ENCODE results near the gene RFX2. TPM values are rescaled to one million over a fixed set of nuclear protein-coding genes. Genes with fewer than 3 reads are reported as not detected.
A peak's percentile ranks its signal among the peaks of the same experiment; 100 is the strongest.
"Not testable (repeated sequence)": the region's sequence is repeated elsewhere in the genome, so short reads cannot be mapped to it uniquely, and the experiment has no call there.

The RFX2 gene
- polyA plus RNA-seq, 5 donors = 12.2 to 16.8 (median 14.5) TPM

- no peak for DNase-seq
Observed at GRCh38 chr19:6076675-6077463, 33.4 kb downstream of the RFX2 start.

DNA sequence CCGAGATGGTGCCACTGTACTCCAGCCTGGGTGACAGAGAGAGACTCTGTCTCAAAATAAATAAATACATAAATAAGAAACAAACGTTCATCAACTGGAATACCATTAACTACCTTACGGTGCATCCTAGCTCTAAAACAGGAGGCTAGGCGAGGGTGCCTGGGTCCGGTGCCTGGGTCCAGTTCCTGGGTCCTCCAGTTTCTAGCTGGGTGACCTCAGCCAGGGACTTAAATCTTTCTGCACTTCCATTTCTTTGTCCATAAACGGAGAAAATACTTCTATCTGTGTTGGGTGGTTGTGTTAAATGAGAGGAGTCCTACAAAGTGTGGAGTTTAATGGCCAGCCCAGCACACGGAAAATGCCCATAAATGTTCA, 34.0 kb downstream of the RFX2 start:
- DNase-seq = no peak

DNA sequence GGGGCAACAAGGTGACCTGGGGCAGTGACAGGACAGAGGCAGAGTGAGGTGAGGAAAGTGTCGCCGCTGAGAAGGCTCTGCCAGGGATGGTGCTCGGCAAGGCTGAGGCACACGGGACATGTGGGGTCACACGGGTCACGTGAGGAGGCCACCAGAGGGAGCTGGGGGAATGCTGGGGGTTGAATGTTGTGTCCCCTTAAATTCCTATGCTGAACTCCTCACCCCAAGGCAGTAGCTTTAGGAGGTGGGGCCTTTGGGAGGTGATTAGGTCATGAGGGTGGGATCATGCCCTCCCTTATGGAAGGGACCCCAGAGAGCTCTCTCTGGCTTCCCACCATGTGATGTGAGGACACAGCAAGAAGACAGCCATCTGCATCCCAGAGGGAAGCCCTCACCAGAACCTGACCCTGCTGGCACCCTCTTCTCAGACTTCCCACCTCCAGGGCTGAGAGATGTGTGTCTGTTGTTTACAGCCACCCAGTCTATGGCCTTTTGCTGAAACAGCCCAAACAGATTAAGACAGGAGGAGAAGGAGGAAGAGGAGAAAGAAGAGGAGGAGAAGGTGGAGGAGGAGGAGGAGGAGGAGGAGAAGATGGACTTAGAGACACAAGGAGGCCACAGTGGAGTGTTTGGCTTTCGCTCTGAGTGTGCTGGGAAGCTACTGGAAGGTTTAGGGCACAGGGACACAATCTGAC, 35.4 kb downstream of the RFX2 start:
- no peak for DNase-seq

- no peak for DNase-seq
Observed at GRCh38 chr19:6073858-6074708, 36.2 kb downstream of the RFX2 start.

DNA sequence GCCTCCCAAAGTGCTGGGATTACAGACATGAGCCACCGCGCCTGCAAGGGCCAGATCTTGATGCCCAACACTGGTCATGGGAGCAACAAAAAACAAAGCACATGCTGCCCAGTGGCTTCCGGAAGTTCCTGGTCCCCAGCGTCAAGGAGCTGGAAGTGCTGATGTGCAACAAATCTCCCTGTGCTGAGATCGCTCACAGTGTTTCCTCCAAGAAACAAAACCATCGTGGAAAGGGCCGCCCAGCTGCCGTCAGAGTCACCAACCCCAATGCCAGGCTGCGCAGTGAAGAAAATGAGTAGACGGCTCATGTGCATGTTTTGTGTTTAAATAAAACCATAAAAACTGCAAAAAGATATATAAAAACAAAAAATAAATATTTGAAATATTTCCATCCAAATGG, 37.1 kb downstream of the RFX2 start:
- DNase-seq = not testable (repeated sequence)

DNA sequence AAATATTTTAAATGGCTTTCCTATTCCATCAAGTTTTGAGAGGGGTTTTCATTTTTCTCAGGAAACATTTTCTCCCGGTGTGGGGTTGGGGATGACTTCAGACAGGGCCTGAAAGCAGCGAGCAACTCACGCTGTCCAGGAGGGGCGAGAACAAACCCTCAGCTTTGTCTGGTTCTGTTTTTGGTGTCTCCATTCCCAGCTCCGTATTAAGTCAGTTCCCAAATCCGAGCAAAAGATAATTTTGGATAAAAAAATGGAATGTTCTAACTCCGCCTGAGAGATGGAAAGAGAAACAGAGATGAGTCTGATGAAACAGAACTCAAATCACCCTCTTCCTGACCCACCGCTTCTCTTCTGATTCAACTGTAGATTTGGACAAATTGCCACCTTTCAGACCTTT, 38.4 kb downstream of the RFX2 start:
- DNase-seq = no peak

- DNase-seq = no peak
Observed at GRCh38 chr19:6070720-6071485, 39.4 kb downstream of the RFX2 start.

DNA sequence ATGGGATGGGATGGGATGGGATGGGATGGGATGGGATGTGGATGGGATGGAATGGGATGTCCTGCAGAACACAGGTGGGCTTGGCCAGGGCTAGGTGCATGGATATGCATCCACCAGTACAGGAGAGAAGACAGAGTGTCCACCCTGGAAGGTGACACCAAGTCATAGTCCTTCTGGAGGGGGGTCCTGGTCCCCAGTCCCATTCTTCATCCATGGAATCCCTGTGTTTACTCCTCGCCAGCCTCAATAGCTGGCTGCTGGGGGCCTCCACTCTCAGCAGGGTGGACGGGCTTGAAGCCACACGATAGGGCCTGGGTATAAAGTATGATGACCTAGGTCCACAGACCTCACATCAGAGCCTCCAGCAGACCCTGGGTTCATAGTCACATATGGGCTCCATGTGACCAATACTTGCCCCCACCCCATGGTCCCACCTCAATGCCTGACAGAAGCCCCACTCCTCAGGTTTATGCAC, 40.1 kb downstream of the RFX2 start:
- no peak for DNase-seq

GRCh38 chr19:6069268-6069791, 41.0 kb downstream of the RFX2 start:
- DNase-seq = no peak

- no peak for DNase-seq
Observed at GRCh38 chr19:6068711-6069110, 41.6 kb downstream of the RFX2 start.

- DNase-seq = no peak
Observed at GRCh38 chr19:6067975-6068374, 42.3 kb downstream of the RFX2 start.

DNA sequence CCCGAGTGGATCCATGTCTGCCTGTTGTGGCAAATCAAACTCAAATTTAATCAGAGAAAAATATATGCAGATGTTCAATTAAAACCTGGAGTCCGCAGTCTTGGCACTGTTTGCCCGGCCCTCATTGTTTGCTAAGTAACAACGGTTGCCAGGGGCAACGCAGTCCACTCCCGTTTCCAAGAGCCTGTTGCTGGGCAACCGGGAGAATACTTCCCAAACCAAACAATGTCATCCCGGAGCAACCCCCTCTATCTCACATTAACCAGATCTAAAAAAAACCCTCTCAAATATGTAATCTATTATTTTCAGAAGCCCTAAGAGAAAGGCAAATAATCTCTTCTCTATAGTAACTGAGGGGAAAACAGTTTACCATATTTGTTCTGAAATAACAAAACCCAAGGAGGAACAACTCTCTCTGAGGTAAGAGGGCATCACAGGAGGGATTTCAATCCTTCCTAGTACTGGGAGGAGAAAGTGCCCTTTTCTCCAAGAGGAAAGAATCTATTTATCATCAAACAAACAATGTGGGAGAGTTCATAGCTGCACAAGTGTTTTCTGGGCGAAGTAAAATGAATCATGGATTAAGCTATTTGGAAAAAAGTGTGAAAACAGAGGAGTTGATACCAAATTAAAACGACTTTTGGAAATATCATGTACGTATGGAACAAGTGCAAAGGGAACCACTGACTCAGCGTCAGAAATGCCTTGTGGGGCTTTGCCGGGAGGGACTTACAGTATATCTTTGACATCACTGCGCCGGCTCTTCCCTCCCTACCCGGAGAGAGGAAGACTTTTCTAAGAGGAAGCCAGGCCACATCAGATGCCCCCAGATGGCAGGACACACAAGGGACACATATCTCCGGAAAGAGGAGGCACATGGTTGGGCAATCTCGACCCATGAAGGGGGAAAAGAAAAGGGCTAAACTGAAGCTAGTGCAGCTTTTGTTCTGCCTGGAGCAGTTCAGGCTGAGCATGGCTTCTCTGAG, 43.3 kb downstream of the RFX2 start:
- peak; percentile 96 to 97 for DNase-seq

- no peak for DNase-seq
Observed at GRCh38 chr19:6065685-6066374, 44.5 kb downstream of the RFX2 start.

- DNase-seq = no peak
Observed at GRCh38 chr19:6064336-6065073, 45.8 kb downstream of the RFX2 start.

DNA sequence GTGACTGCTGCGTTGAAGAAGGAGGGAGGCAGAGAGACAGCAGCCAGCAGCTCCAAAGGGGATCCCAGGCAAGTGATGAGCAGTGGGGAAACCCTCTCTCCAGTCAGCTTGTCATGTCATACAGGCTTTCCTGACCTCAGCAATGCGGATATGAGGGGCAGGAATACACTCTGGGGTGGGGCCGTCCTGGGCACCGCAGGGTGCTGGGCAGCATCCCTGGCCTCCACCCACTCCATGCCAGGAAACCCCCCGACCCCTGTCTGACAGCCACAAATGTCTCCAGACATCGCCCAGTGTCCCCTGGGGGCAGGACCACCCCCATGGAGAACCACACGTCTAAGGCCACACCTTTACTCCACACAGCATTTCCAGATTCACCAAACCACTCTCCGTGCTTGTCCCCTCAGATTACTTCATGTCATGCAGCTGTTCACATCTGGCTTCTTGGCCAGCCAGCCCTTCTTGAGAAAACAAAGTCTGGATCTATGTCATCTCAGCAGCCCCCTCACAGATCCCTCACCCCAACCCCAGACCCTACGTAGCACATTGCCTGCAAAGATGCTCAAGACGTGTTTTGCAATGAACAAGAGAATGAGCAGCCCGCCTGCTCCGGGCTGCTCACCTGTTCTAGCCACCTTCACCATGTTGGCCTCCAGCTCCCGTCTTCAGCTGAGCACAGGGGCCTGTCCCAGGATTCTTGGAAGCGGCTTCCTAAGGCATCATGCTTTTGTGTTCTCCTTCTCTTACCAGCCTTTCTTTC, 46.5 kb downstream of the RFX2 start:
- no peak for DNase-seq

GRCh38 chr19:6062961-6063575, 47.2 kb downstream of the RFX2 start:
- DNase-seq = no peak

DNA sequence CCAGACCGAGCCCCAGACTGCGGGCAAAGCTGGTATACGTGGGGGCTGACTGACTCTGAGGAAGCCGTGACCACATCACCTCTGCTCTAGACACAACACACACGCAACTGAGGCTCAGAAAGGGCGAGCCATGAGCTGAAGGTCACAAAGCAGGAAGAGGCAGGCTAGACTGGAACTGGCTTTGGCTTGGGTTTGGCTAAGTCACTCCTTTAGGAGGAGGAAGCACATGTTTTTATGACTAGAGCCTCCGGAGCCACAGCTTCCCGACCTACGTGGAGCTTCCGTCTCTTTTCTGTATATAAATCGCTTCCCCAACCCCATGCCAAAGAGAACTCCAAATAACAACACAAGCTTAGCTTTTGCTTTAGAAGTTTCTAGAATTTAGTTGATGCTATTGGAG, 48.0 kb downstream of the RFX2 start:
- no peak for DNase-seq
